Psoas muscle (tissue), 8 donors: ENCODE results near the gene ARMS2. TPM values are rescaled to one million over a fixed set of nuclear protein-coding genes. Genes with fewer than 3 reads are reported as not detected.

ENCODE experiments used
- ATAC-seq, 4 donors: fragments of 200-7000 bp; cut with Tn5 transposase; one replicate each; pipeline ENCODE4 v1.9.1; 2020; ENCODE audit warnings: moderate library complexity in 3 of 4, mild to moderate bottlenecking in 2 of 4
- DNase-seq, 2 donors: peaks; one replicate each; pipeline ENCODE4 v3.0.0-alpha.2; 2020
- H3K27ac ChIP-seq: fragments of 200-600 bp; one replicate; pipeline ENCODE4 v1.8.0; 2022
- H3K27me3 ChIP-seq, 3 donors: fragments of 200-600 bp in 1 of 3; one replicate each; pipeline versions ENCODE4 v1.6.1 to v1.8.0; 2013 to 2022; ENCODE audit warnings: low read length in 2 of 3, mild to moderate bottlenecking in 2 of 3, moderate library complexity in 1 of 3; ENCODE audit not compliant: insufficient read depth in 3 of 3
- H3K36me3 ChIP-seq, 2 donors: fragments of 200-600 bp in 1 of 2; one replicate each; pipeline versions ENCODE4 v1.6.1 to v1.8.0; 2013 to 2022; ENCODE audit warnings: low read depth in 1 of 2, mild to moderate bottlenecking in 1 of 2, moderate library complexity in 1 of 2; ENCODE audit not compliant: insufficient read depth in 1 of 2
- H3K4me1 ChIP-seq: fragments of 200-600 bp; one replicate; pipeline ENCODE4 v1.8.0; 2022
- H3K4me3 ChIP-seq: fragments of 200-600 bp; one replicate; pipeline ENCODE4 v1.8.0; 2022; ENCODE audit warnings: mild to moderate bottlenecking
- H3K9me3 ChIP-seq: fragments of 200-600 bp; one replicate; pipeline ENCODE4 v1.8.0; 2022
- WGBS, 3 donors: extraction: QIAGEN DNeasy Blood & Tissue Kit; methylation state at CpG; one replicate each; pipeline versions ENCODE4 v1.1.6 to v1.1.7; 2013; 5-methylcytosine and 5-hydroxymethylcytosine counted together
- intact Hi-C, 2 donors: fragments of 100-400 bp; cut with DNase I; formaldehyde crosslinking; loops; one replicate each; pipeline versions ENCODE4 v1.11.0 to v1.14.2; 2022
- polyA plus RNA-seq, 3 donors: library from polyadenylated mRNA; stranded (reverse); fragments of 200-250 nt; gene quantifications; one replicate each; pipeline ENCODE4 v1.2.3, GENCODE V29; 2013
- total RNA-seq, 4 donors: library from RNA; stranded (reverse); fragmentation: NEBNext Ultra II Directional in 2 of 4; extraction: Animal tissue kit (Norgen Biotek cat#: 25700) in 2 of 4; gene quantifications; one replicate each; pipeline versions ENCODE4 v1.2.1 to v1.2.4, GENCODE V29; 2021 to 2023
- TF ChIP-seq, protein P1 (sequence below): fragments of 200-600 bp; IDR thresholded peaks from one replicate; pipeline ENCODE4 v1.8.0; 2022; ENCODE audit warnings: antibody characterized with exemption
- donor health status: healthy with polysubstance abuse.
- donor health status: DM: no; HTN: no; CAD: no; lungs with moderate emphysema.
- donor health status: Bipolar disorder and iron deficiency.
- donor health status: healthy.
- donor health status: DM: yes; HTN: yes; CAD: no.
- donor health status: DM: no; HTN: no; CAD: no.
- donor health status: DM: no; HTN: no; CAD: no.
- donor health status: DM: yes; HTN: yes; CAD: no.

The ARMS2 gene
- total and polyA plus RNA-seq, 7 donors: 0.47 TPM; not detected in 6

DNA sequence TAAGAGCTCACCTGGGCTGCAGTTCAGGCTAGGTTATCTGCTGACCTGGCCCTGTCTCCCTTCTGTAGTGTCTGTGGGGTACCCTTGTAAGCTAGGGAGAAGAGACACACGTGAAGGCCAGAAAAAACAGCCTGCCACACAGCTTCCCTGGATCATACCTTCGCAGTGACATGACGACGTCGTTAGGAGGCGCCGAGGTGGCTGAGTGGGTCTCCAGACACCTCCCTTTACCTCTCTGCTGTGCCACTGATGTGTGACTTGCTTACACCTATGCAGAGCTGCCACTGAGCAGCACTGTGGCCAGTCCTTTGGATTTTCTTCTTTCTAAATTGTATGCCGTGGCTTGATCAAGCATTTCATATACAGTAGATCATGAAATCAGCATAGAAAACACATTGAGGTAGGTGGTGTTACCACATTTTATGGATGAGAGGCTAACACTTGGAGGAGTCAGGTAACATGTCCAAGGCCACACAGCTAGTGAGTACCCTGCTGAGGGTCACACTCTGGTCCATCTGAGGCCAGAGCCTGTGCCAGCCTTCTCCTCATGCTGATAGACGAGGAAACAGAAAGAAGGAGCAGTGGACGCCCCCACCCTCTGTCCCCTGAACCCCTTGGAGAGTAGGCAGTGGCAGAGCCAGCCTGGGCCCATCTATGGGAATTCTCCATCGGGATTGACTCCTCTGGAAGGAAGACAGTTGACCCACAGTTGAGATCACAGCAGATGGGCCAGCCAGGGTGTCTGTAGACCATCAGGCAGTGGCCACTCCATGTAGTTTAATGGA is 30.0 kb downstream of the ARMS2 start:
- Histone ChIP-seq H3K9me3 (no peaks in the 10 kb centered on the region), H3K4me1 (peaks cover 5% of the 10 kb centered on the region), H3K4me3 (no peak overlapping the region), H3K36me3 (no peaks in the 10 kb centered on the region), H3K27ac (no peak overlapping the region), H3K27me3 (no peaks in the 10 kb centered on the region)
- TF ChIP-seq, protein P1, sequence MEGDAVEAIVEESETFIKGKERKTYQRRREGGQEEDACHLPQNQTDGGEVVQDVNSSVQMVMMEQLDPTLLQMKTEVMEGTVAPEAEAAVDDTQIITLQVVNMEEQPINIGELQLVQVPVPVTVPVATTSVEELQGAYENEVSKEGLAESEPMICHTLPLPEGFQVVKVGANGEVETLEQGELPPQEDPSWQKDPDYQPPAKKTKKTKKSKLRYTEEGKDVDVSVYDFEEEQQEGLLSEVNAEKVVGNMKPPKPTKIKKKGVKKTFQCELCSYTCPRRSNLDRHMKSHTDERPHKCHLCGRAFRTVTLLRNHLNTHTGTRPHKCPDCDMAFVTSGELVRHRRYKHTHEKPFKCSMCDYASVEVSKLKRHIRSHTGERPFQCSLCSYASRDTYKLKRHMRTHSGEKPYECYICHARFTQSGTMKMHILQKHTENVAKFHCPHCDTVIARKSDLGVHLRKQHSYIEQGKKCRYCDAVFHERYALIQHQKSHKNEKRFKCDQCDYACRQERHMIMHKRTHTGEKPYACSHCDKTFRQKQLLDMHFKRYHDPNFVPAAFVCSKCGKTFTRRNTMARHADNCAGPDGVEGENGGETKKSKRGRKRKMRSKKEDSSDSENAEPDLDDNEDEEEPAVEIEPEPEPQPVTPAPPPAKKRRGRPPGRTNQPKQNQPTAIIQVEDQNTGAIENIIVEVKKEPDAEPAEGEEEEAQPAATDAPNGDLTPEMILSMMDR: no peak
- intact Hi-C loops: no loop called here
- no peak for DNase-seq
- ATAC-seq: no peak
- WGBS, 3 donors: 89 to 93% (median 92%) methylated on average over 11 of the region's 11 CpGs

DNA sequence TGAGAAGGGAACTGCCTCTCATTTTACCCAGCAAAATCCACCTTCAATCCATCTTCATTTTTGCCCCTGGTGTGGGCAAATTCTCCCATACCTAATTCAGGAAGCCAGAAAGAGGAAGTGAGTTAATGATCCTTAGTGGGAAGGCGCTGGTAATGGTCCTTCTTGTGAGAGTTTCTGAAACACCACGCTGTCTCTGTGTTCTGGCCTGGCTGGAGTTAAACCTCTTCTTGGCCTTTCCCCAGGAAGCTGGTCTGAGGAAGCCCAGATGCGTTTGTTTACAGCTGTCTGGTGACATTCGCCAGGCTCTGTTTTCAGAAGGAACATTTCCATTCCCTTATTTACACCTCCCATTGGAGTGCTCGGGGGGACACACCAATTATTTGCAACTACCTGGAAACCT is 31.2 kb downstream of the ARMS2 start:
- H3K9me3 ChIP-seq: no peaks in the 10 kb centered on the region
- WGBS, 3 donors: 31 to 39% (median 31%) methylated on average over 5 of the region's 5 CpGs
- TF ChIP-seq, protein P1: no peak
- ATAC-seq: no peak
- peaks cover 5% of the 10 kb centered on the region for H3K4me1 ChIP-seq
- H3K27me3 ChIP-seq: no peaks in the 10 kb centered on the region
- intact Hi-C loops: no loop called here
- DNase-seq: no peak
- no peak overlapping the region for H3K4me3 ChIP-seq
- H3K27ac ChIP-seq: no peak overlapping the region
- no peaks in the 10 kb centered on the region for H3K36me3 ChIP-seq

DNA sequence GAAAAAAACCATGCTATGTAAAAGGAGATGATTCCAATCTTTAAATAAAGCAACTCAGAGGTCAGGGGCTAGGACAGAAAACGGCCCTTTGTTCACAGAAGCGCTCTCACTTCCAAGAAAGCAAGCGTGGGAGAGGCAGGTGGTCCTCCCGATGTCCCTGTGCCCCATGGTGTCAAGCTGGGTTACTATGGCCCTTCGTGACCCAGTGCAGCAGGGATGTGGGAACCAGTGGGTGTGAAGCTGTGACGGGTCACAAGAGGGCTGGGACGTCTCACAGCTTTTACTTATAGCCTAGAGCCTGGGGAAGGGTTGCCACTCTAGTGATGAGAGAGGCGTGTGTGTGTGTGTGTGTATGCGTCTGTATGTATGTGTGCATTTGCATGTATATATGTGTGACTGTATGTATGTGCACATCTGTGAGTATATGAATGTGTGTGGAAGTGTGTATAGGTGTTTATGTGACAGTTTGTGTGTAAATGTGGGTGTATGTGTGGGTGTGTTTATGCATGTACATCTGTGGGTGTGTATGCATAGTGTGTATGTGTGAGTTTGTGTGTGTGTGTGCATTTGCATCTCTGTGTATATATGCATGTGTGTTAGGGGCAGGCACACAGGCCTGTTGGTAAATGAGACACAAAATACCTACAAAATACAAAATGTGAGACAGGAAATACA is 32.1 kb downstream of the ARMS2 start:
- H3K27ac ChIP-seq: no peak overlapping the region
- DNase-seq: no peak
- no peaks in the 10 kb centered on the region for H3K36me3 ChIP-seq
- H3K9me3 ChIP-seq: no peaks in the 10 kb centered on the region
- H3K27me3 ChIP-seq: no peaks in the 10 kb centered on the region
- TF ChIP-seq, protein P1: no peak
- ATAC-seq: no peak
- H3K4me1 ChIP-seq: peaks cover 5% of the 10 kb centered on the region
- intact Hi-C loops: no loop called here
- no peak overlapping the region for H3K4me3 ChIP-seq
- 66 to 74% (median 68%) methylated on average over 9 of the region's 9 CpGs for WGBS, 3 donors

DNA sequence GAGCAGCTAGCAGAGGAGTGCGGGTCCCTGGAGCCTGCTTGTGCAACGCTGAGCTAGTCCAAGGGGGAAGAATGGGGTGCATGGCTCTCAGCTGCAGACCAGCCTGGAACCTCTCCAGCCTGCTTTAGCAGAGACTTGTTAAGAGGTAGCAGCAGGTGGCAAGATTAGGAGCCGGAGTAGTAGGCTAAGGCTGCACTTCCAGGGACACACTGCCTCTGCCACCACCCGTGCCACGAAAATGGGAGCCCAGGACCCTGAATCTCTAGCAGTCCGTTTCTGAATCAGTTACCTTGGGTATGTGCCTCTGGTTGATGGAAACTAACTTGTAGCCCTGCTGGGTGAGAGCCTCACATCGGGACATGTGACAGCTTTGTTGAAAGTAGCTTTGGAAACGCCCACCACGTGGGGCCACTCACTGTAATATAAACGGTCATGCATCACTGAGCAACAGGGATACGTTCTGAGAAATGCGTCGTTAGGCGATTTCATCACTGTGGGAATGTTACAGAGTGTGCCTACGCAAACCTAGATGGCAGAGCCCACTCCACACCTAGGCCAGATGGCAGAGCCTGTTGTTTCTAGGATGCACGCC is 32.8 kb downstream of the ARMS2 start:
- intact Hi-C loops: no loop called here
- Histone ChIP-seq H3K4me3 (no peak overlapping the region), H3K36me3 (no peaks in the 10 kb centered on the region), H3K9me3 (no peaks in the 10 kb centered on the region), H3K27ac (no peak overlapping the region), H3K27me3 (no peaks in the 10 kb centered on the region), H3K4me1 (peaks cover 5% of the 10 kb centered on the region)
- 45 to 57% (median 54%) methylated on average over 16 of the region's 16 CpGs for WGBS, 3 donors
- peak in 3 of 4 donors; percentile 44 to 68 (median 63) for ATAC-seq
- TF ChIP-seq, protein P1: no peak
- no peak for DNase-seq
